GM18505 (cell line): ENCODE results near the gene TLR3.

Experiments
- ATAC-seq: cut with Tn5 transposase; IDR thresholded peaks from one replicate; pipeline ENCODE4 v1.9.1; 2021; ENCODE audit not compliant: unreplicated experiment
- POLR2A ChIP-seq: IDR thresholded peaks from 4 replicates; pipeline ENCODE4 v1.6.1; 2011; ENCODE audit warnings: borderline replicate concordance; ENCODE audit not compliant: insufficient read depth, insufficient read length; ENCODE audit errors: extremely low read depth

The TLR3 gene

GRCh38 chr4:186068581-186069348 is at the start of gene TLR3:
TSS of gene TLR3 (plus strand) at chr4:186069156. CDS start at chr4:186076620, 7,464 bp downstream.
- no peak for TF ChIP-seq POLR2A
- no peak for ATAC-seq

GRCh38 chr4:186019269-186019668 is 49.7 kb upstream of the TLR3 start:
- TF ChIP-seq POLR2A, result no peak
- no peak for ATAC-seq

- ATAC-seq, result no peak
- TF ChIP-seq POLR2A, result no peak
These were observed 48.7 kb upstream of the TLR3 start for GRCh38 chr4:186020106-186020792.

- no peak for ATAC-seq
- TF ChIP-seq POLR2A, result no peak
These were observed 48.1 kb upstream of the TLR3 start for GRCh38 chr4:186020793-186021407.

GRCh38 chr4:186021461-186022167 is 47.3 kb upstream of the TLR3 start:
- no peak for TF ChIP-seq POLR2A
- ATAC-seq, result no peak

GRCh38 chr4:186023975-186024374 is 45.0 kb upstream of the TLR3 start:
- no peak for ATAC-seq
- TF ChIP-seq POLR2A, result no peak

- ATAC-seq, result no peak
- no peak for TF ChIP-seq POLR2A
These were observed 44.1 kb upstream of the TLR3 start for GRCh38 chr4:186024637-186025407.

- no peak for ATAC-seq
- TF ChIP-seq POLR2A, result no peak
These were observed 43.6 kb upstream of the TLR3 start for GRCh38 chr4:186025408-186025690.

GRCh38 chr4:186027405-186027804 is 41.6 kb upstream of the TLR3 start:
- no peak for TF ChIP-seq POLR2A

GRCh38 chr4:186029571-186030398 is 39.2 kb upstream of the TLR3 start:
- no peak for TF ChIP-seq POLR2A
- no peak for ATAC-seq

More at GRCh38 chr4:186027405-186027804, 41.6 kb upstream of the TLR3 start:
- ATAC-seq, result no peak

GRCh38 chr4:186030399-186030775 is 38.6 kb upstream of the TLR3 start:
- ATAC-seq, result no peak
- TF ChIP-seq POLR2A, result no peak

GRCh38 chr4:186030795-186031194 is 38.2 kb upstream of the TLR3 start:
- TF ChIP-seq POLR2A, result no peak
- no peak for ATAC-seq
